Keratinocyte (primary cell): Measurements from ENCODE around the gene ANKRD13D. TPM values are rescaled to one million over a fixed set of nuclear protein-coding genes. Genes with fewer than 3 reads are reported as not detected.

Experiments
- DNase-seq: peaks from one replicate; pipeline ENCODE4 v3.0.0-alpha.2; 2011; ENCODE audit warnings: low read depth, missing footprints, low spot score
- FAIRE-seq: peaks from 2 replicates; lab custom pipeline; 2011; peaks lifted over from hg19 to GRCh38; lab: Jason Lieb, UNC
- H2AFZ ChIP-seq: 2 replicates; pipeline ENCODE4 v1.6.0; 2012; ENCODE audit warnings: low read length, control low read depth, inconsistent platforms; ENCODE audit not compliant: control insufficient read depth
- H3K27ac ChIP-seq: 2 replicates; pipeline ENCODE4 v1.5.1; 2011; ENCODE audit warnings: low read length; ENCODE audit not compliant: control insufficient read depth, insufficient read depth
- H3K27me3 ChIP-seq: 3 replicates; pipeline ENCODE4 v1.6.0; 2011; ENCODE audit warnings: low read length; ENCODE audit not compliant: control insufficient read depth, insufficient read depth; ENCODE audit errors: extremely low read depth
- H3K36me3 ChIP-seq, 2 experiments: 2 replicates in 1 of 2; 3 replicates in 1 of 2; pipeline ENCODE4 v1.5.1; 2011; ENCODE audit warnings: low read length in 2 of 2, mild to moderate bottlenecking in 1 of 2; ENCODE audit not compliant: control insufficient read depth in 2 of 2, insufficient read depth in 2 of 2; ENCODE audit errors: extremely low read depth in 1 of 2
- H3K4me1 ChIP-seq: 3 replicates; pipeline ENCODE4 v1.5.1; 2011; ENCODE audit warnings: low read length; ENCODE audit not compliant: control insufficient read depth, insufficient read depth; ENCODE audit errors: extremely low read depth
- H3K4me2 ChIP-seq: 3 replicates; pipeline ENCODE4 v1.6.0; 2011; ENCODE audit warnings: low read depth, low read length; ENCODE audit not compliant: control insufficient read depth, insufficient read depth; ENCODE audit errors: extremely low read depth
- H3K4me3 ChIP-seq, 3 experiments: fragments of 200-600 bp in 1 of 3; sonication (generic) in 1 of 3; 2 replicates in 2 of 3; 3 replicates in 1 of 3; pipeline ENCODE4 v1.5.1; 2011 to 2016; ENCODE audit warnings: low read length in 3 of 3, mild to moderate bottlenecking in 3 of 3, control low read depth in 2 of 3, inconsistent platforms in 1 of 3, low read depth in 1 of 3, mixed read lengths in 1 of 3, mixed run types in 1 of 3, moderate library complexity in 1 of 3; ENCODE audit not compliant: control insufficient read depth in 2 of 3, insufficient read depth in 2 of 3; ENCODE audit errors: extremely low read depth in 1 of 3
- H3K79me2 ChIP-seq: 2 replicates; pipeline ENCODE4 v1.6.0; 2012; ENCODE audit warnings: low read length; ENCODE audit not compliant: control insufficient read depth, insufficient read depth
- H3K9ac ChIP-seq: 3 replicates; pipeline ENCODE4 v1.6.0; 2011; ENCODE audit warnings: low read length; ENCODE audit not compliant: control insufficient read depth, insufficient read depth; ENCODE audit errors: extremely low read depth
- H3K9me1 ChIP-seq: 3 replicates; pipeline ENCODE4 v1.6.0; 2011; ENCODE audit warnings: low read length; ENCODE audit not compliant: control insufficient read depth, insufficient read depth; ENCODE audit errors: extremely low read depth
- H3K9me3 ChIP-seq: 2 replicates; pipeline ENCODE4 v1.5.1; 2012; ENCODE audit warnings: low read depth, low read length; ENCODE audit not compliant: control insufficient read depth
- H4K20me1 ChIP-seq: 3 replicates; pipeline ENCODE4 v1.6.0; 2011; ENCODE audit warnings: low read length; ENCODE audit not compliant: control insufficient read depth, insufficient read depth; ENCODE audit errors: extremely low read depth
- EZH2 ChIP-seq: IDR thresholded peaks from one replicate; pipeline ENCODE4 v1.6.1; 2012; ENCODE audit warnings: inconsistent platforms, mild to moderate bottlenecking, low read length, moderate library complexity
- dilution Hi-C: fragments of 300-500 bp; cut with MboI; formaldehyde crosslinking; loops from one replicate; pipeline ENCODE4 v1.7.0; 2020; ENCODE audit warnings: low sequenced_read_pairs; ENCODE audit not compliant: extremely low pct_ligation_motif_present
- polyA plus RNA-seq, 5 experiments: library from polyadenylated mRNA; depleted of rRNA in 3 of 5; stranded (reverse) in 3 of 5; stranded (forward) in 1 of 5; unstranded in 1 of 5; fragments of >200 nt; gene quantifications; 1 replicate in 1 of 5; 2 replicates in 3 of 5; 3 replicates in 1 of 5; pipeline versions ENCODE4 v1.2.1 to v1.2.3, GENCODE V29; 2011 to 2012; ENCODE audit warnings: missing spikeins in 2 of 5, low read depth in 1 of 5, low replicate concordance in 1 of 5
- TF ChIP-seq, protein P1 (sequence below), 3 experiments: IDR thresholded peaks in 1 of 3; conservative IDR thresholded peaks in 1 of 3; optimal IDR thresholded peaks in 1 of 3; 2 replicates in 2 of 3; 3 replicates in 1 of 3; pipeline versions ENCODE3 to v1.5.1; 2011; ENCODE audit warnings: low read length in 3 of 3, mild to moderate bottlenecking in 3 of 3, moderate library complexity in 2 of 3, control low read depth in 1 of 3, inconsistent platforms in 1 of 3; ENCODE audit not compliant: insufficient read depth in 2 of 3; ENCODE audit errors: extremely low read depth in 1 of 3

ANKRD13D gene
- polyA plus RNA-seq, 1 donor (not counting 4 experiments of a cell fraction or from before 2014, with no cell fraction given) = 25.0 TPM

DNA sequence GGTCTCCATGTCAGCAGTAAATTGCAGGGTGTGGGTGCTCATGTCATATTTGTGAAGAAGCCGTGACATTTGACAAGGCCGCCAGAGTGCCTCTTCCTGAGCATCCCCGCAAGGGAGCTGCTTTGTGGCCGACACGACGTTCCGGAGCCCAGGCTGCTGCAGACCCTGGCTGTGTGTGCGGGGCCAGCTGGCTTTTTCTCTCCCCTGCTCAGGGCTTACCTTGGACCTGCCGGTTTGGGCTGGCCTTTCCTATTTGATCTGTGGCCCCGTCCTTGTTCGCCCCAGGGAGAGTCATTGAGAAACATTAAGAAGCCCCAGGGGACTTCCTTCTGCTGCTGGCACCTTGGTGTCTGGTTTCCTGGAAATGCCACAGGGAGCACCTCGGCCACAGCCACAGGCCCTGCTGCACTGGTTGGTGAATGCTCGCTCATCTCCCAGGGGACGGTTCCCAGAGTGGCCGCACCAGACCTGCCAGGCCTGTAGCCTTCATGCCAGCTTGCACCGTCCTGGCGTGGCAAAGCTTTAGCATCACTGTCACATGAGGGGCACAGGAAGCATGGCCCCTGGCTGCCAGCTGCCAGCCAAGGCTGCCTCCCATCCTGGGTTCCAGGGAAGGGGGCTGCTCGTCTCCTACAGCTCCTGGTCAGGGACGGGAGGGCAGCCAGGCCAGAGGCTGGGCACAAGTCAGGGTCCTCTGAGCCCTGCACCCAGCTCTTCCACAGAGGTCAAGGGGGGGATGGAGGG lies 17.4 kb upstream of the ANKRD13D start:
- H3K79me2 ChIP-seq = peaks cover 96% of the 10 kb centered on the region
- peaks cover 14% of the 10 kb centered on the region for H4K20me1 ChIP-seq
- TF ChIP-seq, protein P1, sequence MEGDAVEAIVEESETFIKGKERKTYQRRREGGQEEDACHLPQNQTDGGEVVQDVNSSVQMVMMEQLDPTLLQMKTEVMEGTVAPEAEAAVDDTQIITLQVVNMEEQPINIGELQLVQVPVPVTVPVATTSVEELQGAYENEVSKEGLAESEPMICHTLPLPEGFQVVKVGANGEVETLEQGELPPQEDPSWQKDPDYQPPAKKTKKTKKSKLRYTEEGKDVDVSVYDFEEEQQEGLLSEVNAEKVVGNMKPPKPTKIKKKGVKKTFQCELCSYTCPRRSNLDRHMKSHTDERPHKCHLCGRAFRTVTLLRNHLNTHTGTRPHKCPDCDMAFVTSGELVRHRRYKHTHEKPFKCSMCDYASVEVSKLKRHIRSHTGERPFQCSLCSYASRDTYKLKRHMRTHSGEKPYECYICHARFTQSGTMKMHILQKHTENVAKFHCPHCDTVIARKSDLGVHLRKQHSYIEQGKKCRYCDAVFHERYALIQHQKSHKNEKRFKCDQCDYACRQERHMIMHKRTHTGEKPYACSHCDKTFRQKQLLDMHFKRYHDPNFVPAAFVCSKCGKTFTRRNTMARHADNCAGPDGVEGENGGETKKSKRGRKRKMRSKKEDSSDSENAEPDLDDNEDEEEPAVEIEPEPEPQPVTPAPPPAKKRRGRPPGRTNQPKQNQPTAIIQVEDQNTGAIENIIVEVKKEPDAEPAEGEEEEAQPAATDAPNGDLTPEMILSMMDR (optimal IDR thresholded peaks at IDR 0.05 in 1 of 3, IDR thresholded peaks at IDR 0.05 in 1 of 3, conservative IDR thresholded peaks at IDR 0.05 in 1 of 3; ENCODE audit: extremely low read depth in 1 of 3, insufficient read depth in 2 of 3, low read length in 3 of 3) = no peak
- no peak for TF ChIP-seq EZH2
- H3K36me3 ChIP-seq = peaks cover 11 to 29% of the 10 kb centered on the region in 2 experiments
- peaks cover 47% of the 10 kb centered on the region for H3K4me1 ChIP-seq
- FAIRE-seq (no peak), DNase-seq (no peak)
- no peak overlapping the region for H2AFZ ChIP-seq
- no peaks in the 10 kb centered on the region for H3K9me3 ChIP-seq
- peaks cover 2% of the 10 kb centered on the region for H3K9me1 ChIP-seq
- no peaks in the 10 kb centered on the region for H3K27me3 ChIP-seq
- H3K27ac ChIP-seq = no peak overlapping the region
- H3K4me3 ChIP-seq = no peak overlapping the region
- dilution Hi-C loops = no loop called here
- H3K9ac ChIP-seq = no peak overlapping the region
- no peak overlapping the region for H3K4me2 ChIP-seq

DNA sequence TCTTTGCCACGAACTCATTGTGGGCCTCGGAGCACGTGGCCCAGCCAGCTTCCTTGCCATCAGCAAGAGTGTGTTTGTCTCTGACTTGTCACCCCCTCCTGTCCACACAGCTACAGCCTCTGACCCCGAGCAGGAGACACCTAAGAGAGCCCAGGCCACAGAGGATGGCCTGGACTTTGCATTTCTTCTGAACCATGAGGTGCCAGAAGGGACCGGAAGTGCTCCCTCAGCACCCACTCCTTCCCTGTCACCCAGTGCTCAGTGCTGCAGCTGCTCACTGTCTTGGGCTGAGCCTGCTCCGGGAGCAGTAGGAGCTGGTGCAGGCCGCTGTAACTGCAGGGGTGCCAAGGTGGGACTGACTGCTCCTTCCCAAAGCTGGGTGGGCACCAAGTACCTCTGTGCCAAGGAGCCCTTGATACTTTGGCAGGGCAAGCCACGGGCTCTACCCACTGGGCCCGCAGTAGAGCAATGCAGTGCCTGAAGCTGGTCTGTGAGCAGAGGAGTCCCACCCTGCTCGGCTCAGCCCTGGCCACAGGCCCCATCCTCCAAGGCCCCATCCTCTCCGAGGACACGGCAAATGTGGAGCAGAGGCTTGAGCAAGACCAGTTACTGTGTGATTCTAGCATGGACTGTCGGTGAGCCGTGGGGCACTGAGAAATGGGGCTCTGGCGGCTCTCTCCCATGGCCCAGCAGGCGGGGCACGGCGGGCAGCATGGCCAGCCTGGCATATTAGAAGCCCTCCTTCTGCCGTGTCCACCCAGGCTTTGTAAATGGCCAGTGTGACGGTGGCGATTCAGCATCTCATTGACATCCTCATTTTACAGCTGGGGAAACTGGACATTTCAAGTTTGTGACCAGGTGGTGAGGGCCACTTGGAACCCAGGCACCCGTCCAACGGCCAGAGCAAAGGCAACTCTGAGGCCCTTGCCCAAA lies 16.5 kb upstream of the ANKRD13D start:
- TF ChIP-seq, protein P1 (optimal IDR thresholded peaks at IDR 0.05 in 1 of 3, IDR thresholded peaks at IDR 0.05 in 1 of 3, conservative IDR thresholded peaks at IDR 0.05 in 1 of 3; ENCODE audit: extremely low read depth in 1 of 3, insufficient read depth in 2 of 3, low read length in 3 of 3) = no peak
- no peak for TF ChIP-seq EZH2
- Histone ChIP-seq H4K20me1 (peaks cover 14% of the 10 kb centered on the region), H3K27ac (no peak overlapping the region), H3K9me1 (peaks cover 2% of the 10 kb centered on the region), H3K9ac (no peak overlapping the region), H2AFZ (no peak overlapping the region), H3K4me3 (no peak overlapping the region), H3K79me2 (peaks cover 90% of the 10 kb centered on the region), H3K9me3 (no peaks in the 10 kb centered on the region), H3K36me3 (peaks cover 13 to 29% of the 10 kb centered on the region in 2 experiments), H3K4me2 (no peak overlapping the region), H3K4me1 (peaks cover 52% of the 10 kb centered on the region), H3K27me3 (no peaks in the 10 kb centered on the region)
- FAIRE-seq (no peak), DNase-seq (no peak)
- dilution Hi-C loops = no loop called here
